K562 (cell line): ENCODE data around the gene SMG1.

ENCODE experiments used
- FOXJ2 ChIP-seq: fragments of 200-800 bp; sonication (Bioruptor generic); IDR thresholded peaks from 2 replicates; pipeline ENCODE4 v1.6.1; 2016; ENCODE audit warnings: missing genetic modification characterization, missing compliant biosample characterization
- HDAC1 ChIP-seq, 2 experiments: fragments of 450-650 bp; IDR thresholded peaks; 2 replicates each; pipeline ENCODE4 v1.6.1; 2016 to 2017; ENCODE audit warnings: inconsistent platforms in 1 of 2, mild to moderate bottlenecking in 1 of 2, moderate library complexity in 1 of 2
- MTA3 ChIP-seq: fragments of 450-650 bp; formaldehyde crosslinking; IDR thresholded peaks from 2 replicates; pipeline ENCODE4 v1.6.1; 2017; ENCODE audit warnings: mild to moderate bottlenecking, borderline replicate concordance
- NFYB ChIP-seq: IDR thresholded peaks from 2 replicates; pipeline ENCODE4 v1.6.1; 2011; ENCODE audit warnings: mild to moderate bottlenecking, moderate library complexity; ENCODE audit not compliant: insufficient read length; ENCODE audit errors: extremely low read depth
- PHF21A ChIP-seq: fragments of 450-650 bp; IDR thresholded peaks from 2 replicates; pipeline ENCODE4 v1.6.1; 2017; ENCODE audit warnings: low read depth, borderline replicate concordance
- REST ChIP-seq, 2 experiments: fragments of 450-650 bp; formaldehyde crosslinking in 1 of 2; IDR thresholded peaks; 2 replicates each; pipeline versions ENCODE4 v1.4.0 to v1.6.1; 2014 to 2020; ENCODE audit warnings: mild to moderate bottlenecking in 2 of 2, borderline replicate concordance in 1 of 2, low read depth in 1 of 2
- ZNF124 ChIP-seq: sonication (generic); formaldehyde crosslinking; IDR thresholded peaks from 2 replicates; pipeline ENCODE4 v1.8.1; 2022; ENCODE audit warnings: missing genetic modification reagents
- ZNF431 ChIP-seq: sonication (generic); formaldehyde crosslinking; IDR thresholded peaks from 2 replicates; pipeline ENCODE4 v1.8.0; 2022; ENCODE audit warnings: mild to moderate bottlenecking, missing genetic modification reagents

DNA sequence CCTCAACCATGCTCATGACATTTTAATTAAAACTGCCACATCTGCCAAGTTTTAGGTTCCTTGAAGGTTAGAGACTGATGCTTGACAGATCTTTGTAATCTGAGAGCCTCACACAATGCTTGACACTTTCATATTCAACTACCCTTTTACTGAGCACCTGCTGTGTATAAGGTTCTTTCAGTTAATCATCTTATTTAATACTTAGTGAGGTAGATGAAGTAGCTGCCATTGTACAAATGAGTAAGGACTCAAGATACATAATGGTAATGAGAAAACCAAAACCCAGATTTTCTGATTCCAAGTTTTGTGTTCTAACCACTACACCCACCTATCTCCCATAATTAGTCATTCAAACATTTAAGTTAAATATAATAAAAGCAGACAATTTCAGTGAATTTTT lies 89.5 kb downstream of the SMG1 start:
- TF ChIP-seq NFYB, result no peak
- TF ChIP-seq REST (IDR thresholded peaks at IDR 0.05; ENCODE audit: borderline replicate concordance), result no peak
- TF ChIP-seq REST (CRISPR knock-in tag; IDR thresholded peaks at IDR 0.05; ENCODE audit: low read depth), result no peak
- no peak for TF ChIP-seq PHF21A
- no peak for TF ChIP-seq MTA3
- no peak for TF ChIP-seq HDAC1 (IDR thresholded peaks at IDR 0.05)
- no peak for TF ChIP-seq ZNF431 (CRISPR knock-in tag)
- TF ChIP-seq FOXJ2 (tag), result no peak
- TF ChIP-seq ZNF124 (CRISPR knock-in tag), result no peak
